ENCODE measurements around the gene NHLH1. TPM values are rescaled to one million over a fixed set of nuclear protein-coding genes. Genes with fewer than 3 reads are reported as not detected.

NHLH1 gene
- total RNA-seq, 2 donors from 2014 or later = 0.14 TPM; not detected in 1

DNA sequence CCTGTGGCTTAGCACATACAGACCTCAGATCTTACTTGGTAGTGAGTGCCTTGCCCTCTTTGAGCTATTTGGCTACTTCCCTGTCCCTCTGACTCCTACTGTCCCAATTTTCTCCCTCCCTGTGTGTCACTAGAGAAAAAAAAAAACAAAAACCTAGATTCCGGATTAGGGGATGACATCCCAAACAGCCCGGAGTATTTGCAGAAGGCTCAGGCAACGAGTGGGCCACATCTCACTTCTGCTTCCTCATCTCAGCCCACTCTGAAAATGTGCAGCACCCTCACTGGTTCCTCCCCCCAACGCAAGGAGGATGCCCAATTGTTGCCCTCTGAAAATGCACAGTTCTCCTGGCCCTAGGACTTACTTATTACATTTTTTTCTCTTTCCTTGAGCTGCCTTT, 4.9 kb downstream of the NHLH1 start:
- no peak overlapping the region for H3K27ac ChIP-seq
- no peak for DNase-seq (ENCODE audit: low spot score)
- TF ChIP-seq CTCF (IDR thresholded peaks at IDR 0.05) = no peak
- H3K36me3 ChIP-seq = no peaks in the 10 kb centered on the region
- ATAC-seq (ENCODE audit: insufficient number of reproducible peaks, low FRiP score, low read depth) = no peak
- H3K9me3 ChIP-seq = no peaks in the 10 kb centered on the region
- no peaks in the 10 kb centered on the region for H3K27me3 ChIP-seq (replicated peaks; ENCODE audit: insufficient read depth)
- no peak overlapping the region for H3K4me3 ChIP-seq
- peaks cover 0 to 7% of the 10 kb centered on the region in 2 donors for H3K4me1 ChIP-seq (ENCODE audit: control insufficient read depth in 1 of 2, low read depth in 2 of 2)

- no peak for DNase-seq (ENCODE audit: low spot score)
- ATAC-seq (ENCODE audit: insufficient number of reproducible peaks, low FRiP score, low read depth) = no peak
- peaks cover 0 to 7% of the 10 kb centered on the region in 2 donors for H3K4me1 ChIP-seq (ENCODE audit: control insufficient read depth in 1 of 2, low read depth in 2 of 2)
- TF ChIP-seq CTCF (IDR thresholded peaks at IDR 0.05) = no peak
- no peaks in the 10 kb centered on the region for H3K9me3 ChIP-seq
- H3K4me3 ChIP-seq = no peak overlapping the region
- H3K27ac ChIP-seq = no peak overlapping the region
- H3K27me3 ChIP-seq (replicated peaks; ENCODE audit: insufficient read depth) = no peaks in the 10 kb centered on the region
- H3K36me3 ChIP-seq = no peaks in the 10 kb centered on the region
Measured at GRCh38 chr1:160373696-160374095, 6.8 kb downstream of the NHLH1 start.

GRCh38 chr1:160374306-160375110, 7.6 kb downstream of the NHLH1 start:
- no peak for ATAC-seq (ENCODE audit: insufficient number of reproducible peaks, low FRiP score, low read depth)

GRCh38 chr1:160375788-160376524, 9.1 kb downstream of the NHLH1 start:
- H3K27ac ChIP-seq = no peak overlapping the region
- ATAC-seq (ENCODE audit: insufficient number of reproducible peaks, low FRiP score, low read depth) = no peak
- DNase-seq (ENCODE audit: low spot score) = no peak

More at GRCh38 chr1:160374306-160375110, 7.6 kb downstream of the NHLH1 start:
- Histone ChIP-seq H3K27ac (no peak overlapping the region), H3K9me3 (no peaks in the 10 kb centered on the region), H3K4me1 (ENCODE audit: control insufficient read depth in 1 of 2, low read depth in 2 of 2) (peaks cover 0 to 7% of the 10 kb centered on the region in 2 donors), H3K36me3 (no peaks in the 10 kb centered on the region), H3K4me3 (no peak overlapping the region), H3K27me3 (replicated peaks; ENCODE audit: insufficient read depth) (no peaks in the 10 kb centered on the region)
- no peak for TF ChIP-seq CTCF (IDR thresholded peaks at IDR 0.05)
- DNase-seq (ENCODE audit: low spot score) = no peak

More at GRCh38 chr1:160375788-160376524, 9.1 kb downstream of the NHLH1 start:
- Histone ChIP-seq H3K4me3 (peak overlapping the region; percentile 14), H3K9me3 (no peaks in the 10 kb centered on the region), H3K4me1 (ENCODE audit: control insufficient read depth in 1 of 2, low read depth in 2 of 2) (peaks cover 0 to 7% of the 10 kb centered on the region in 2 donors), H3K27me3 (replicated peaks; ENCODE audit: insufficient read depth) (no peaks in the 10 kb centered on the region), H3K36me3 (no peaks in the 10 kb centered on the region)
- TF ChIP-seq CTCF (IDR thresholded peaks at IDR 0.05) = no peak
